Stimulated activated effector memory CD8-positive, alpha-beta T cell treated with anti-CD3 and anti-CD28 coated beads, Interleukin-12 subunit alpha, Interleukin-12 subunit beta, amount 100 ng/mL, for 72 hours (primary cell): Measurements from ENCODE around the gene CLEC20A.

Experiments
- ATAC-seq: fragments of 150-1000 bp; cut with Tn5 transposase; 2 replicates; pipeline ENCODE4 v1.10.0; 2021
- DNase-seq, 2 donors: peaks; one replicate each; pipeline ENCODE4 v3.0.0; 2021 to 2022; ENCODE audit warnings: low spot score in 2 of 2
- H3K27ac Mint-ChIP-seq: one replicate; pipeline ENCODE4 v1.8.0; 2022; ENCODE audit warnings: mild to moderate bottlenecking, mixed read lengths
- H3K36me3 Mint-ChIP-seq: one replicate; pipeline ENCODE4 v1.8.0; 2022; ENCODE audit warnings: mild to moderate bottlenecking, mixed read lengths
- H3K4me1 Mint-ChIP-seq: one replicate; pipeline ENCODE4 v1.8.0; 2022; ENCODE audit warnings: mixed read lengths
- H3K4me3 Mint-ChIP-seq: one replicate; pipeline ENCODE4 v1.8.0; 2022; ENCODE audit warnings: mild to moderate bottlenecking, mixed read lengths
- H3K9me3 Mint-ChIP-seq: one replicate; pipeline ENCODE4 v1.8.0; 2022; ENCODE audit warnings: mixed read lengths

CLEC20A gene

DNA sequence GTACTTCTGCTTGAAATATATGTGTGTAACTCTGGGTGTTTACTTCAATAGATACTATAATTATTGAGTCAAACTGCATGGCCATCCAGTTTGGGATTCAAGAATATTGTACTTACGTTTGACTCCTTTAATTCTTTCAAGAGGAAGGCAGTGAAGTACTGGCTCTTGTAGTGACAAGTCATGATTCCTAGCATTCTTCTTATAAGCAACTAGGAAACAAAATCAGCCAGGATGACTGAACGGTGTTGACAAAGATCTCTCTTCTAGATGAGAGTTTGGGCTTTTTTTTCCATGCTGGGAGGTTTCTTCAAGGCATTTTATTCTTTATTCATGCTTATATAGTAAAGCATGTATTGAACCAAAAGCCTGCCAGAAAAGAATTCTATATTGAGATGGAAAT, 58.3 kb downstream of the CLEC20A start:
- ATAC-seq (no peak), DNase-seq (no peak)
- peaks cover 2% of the 10 kb centered on the region for H3K9me3 Mint-ChIP-seq

DNA sequence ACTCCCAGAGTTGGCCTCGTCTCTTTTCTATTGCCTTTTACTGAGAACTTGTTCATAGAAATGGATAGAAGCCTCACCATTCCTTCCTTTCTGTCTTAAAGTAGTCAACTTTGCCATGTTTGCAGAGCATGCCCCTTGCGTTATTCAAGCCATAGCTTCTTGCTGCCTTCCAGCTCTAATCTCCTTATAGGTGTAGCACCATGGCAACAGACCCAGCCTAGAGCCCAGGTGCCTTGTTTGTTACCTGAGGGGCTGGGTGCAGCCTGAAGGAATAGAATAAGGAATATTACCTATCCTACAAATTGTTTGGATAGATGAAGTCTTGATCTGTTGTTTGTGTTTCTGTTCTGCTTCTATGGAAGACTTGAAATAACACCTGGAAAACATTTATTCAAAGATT, 59.9 kb downstream of the CLEC20A start:
- Mint-ChIP-seq H3K36me3 (no peaks in the 10 kb centered on the region), H3K4me3 (no peak overlapping the region), H3K27ac (no peak overlapping the region), H3K4me1 (no peaks in the 10 kb centered on the region), H3K9me3 (peaks cover 2% of the 10 kb centered on the region)
- no peak for DNase-seq
- no peak for ATAC-seq

More for the DNA sequence above, 58.3 kb downstream of the CLEC20A start:
- H3K27ac Mint-ChIP-seq = no peak overlapping the region
- no peaks in the 10 kb centered on the region for H3K4me1 Mint-ChIP-seq
- no peak overlapping the region for H3K4me3 Mint-ChIP-seq
- no peaks in the 10 kb centered on the region for H3K36me3 Mint-ChIP-seq

- ATAC-seq (no peak), DNase-seq (no peak)
- Mint-ChIP-seq H3K27ac (no peak overlapping the region), H3K36me3 (no peaks in the 10 kb centered on the region), H3K4me1 (no peaks in the 10 kb centered on the region), H3K9me3 (no peaks in the 10 kb centered on the region), H3K4me3 (no peak overlapping the region)
Measured at GRCh38 chr1:178434899-178435435, 61.8 kb downstream of the CLEC20A start.

- H3K4me1 Mint-ChIP-seq = no peaks in the 10 kb centered on the region
- DNase-seq (no peak), ATAC-seq (no peak)
- no peak overlapping the region for H3K27ac Mint-ChIP-seq
- H3K4me3 Mint-ChIP-seq = no peak overlapping the region
- H3K9me3 Mint-ChIP-seq = no peaks in the 10 kb centered on the region
- no peaks in the 10 kb centered on the region for H3K36me3 Mint-ChIP-seq
Measured at GRCh38 chr1:178434360-178434759, 62.4 kb downstream of the CLEC20A start.
